Measurements from ENCODE around the gene COL16A1. TPM values are rescaled to one million over a fixed set of nuclear protein-coding genes. Genes with fewer than 3 reads are reported as not detected.

Gene COL16A1
- polyA plus RNA-seq, 1 of the 3 experiments (the other 2 are of a cell fraction): 10.4 TPM

DNA sequence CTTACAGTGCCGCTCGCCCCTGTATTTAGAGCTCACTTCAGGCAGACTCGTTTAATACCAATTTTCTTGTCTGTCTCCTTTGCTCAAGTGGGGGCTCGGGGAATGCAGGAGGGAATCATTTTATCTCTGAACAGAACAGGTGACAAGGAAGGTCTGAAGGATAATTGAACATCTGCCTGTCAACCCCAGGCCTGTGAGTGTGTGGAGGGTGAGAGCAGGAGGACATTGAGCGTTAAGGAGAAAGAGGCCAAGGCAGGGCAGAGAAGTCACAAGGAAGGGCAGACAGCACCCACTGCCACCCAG lies 49.4 kb downstream of the COL16A1 start:
- peaks cover 0 to 3% of the 10 kb centered on the region in 2 experiments for H3K36me3 ChIP-seq (replicated peaks in 1 of 2; ENCODE audit: control insufficient read depth in 1 of 2, insufficient read depth in 2 of 2, low read length in 1 of 2)
- no peaks in the 10 kb centered on the region for H3K9me2 ChIP-seq
- no peak overlapping the region for H3K27ac ChIP-seq (ENCODE audit: low read depth in 2 of 2, low read length in 1 of 2)
- DNase-seq: no peak
- no peaks in the 10 kb centered on the region for H3K79me2 ChIP-seq (ENCODE audit: insufficient read depth)
- no peak overlapping the region for H3K4me3 ChIP-seq (ENCODE audit: low read depth in 2 of 2, low read length in 1 of 2)
- no peak overlapping the region for H3K4me2 ChIP-seq
- WGBS (ENCODE audit: low lambda C conversion rate): 91% methylated on average over 5 of the region's 5 CpGs
- peaks cover 0 to 10% of the 10 kb centered on the region in 2 experiments; a peak in 2 of 4 replicates for H3K4me1 ChIP-seq (ENCODE audit: control insufficient read depth in 1 of 2, insufficient read depth in 2 of 2, low read depth in 1 of 2, low read length in 1 of 2)
- no peaks in the 10 kb centered on the region for H4K20me1 ChIP-seq (ENCODE audit: insufficient read depth)
- no peak for TF ChIP-seq RCOR1 (IDR thresholded peaks at IDR 0.05; ENCODE audit: low read length)
- TF ChIP-seq SMC3 (IDR thresholded peaks at IDR 0.05; ENCODE audit: low read depth, low read length): no peak
- no peak for TF ChIP-seq FOXJ3 (CRISPR knock-in tag; IDR thresholded peaks at IDR 0.05)
- TF ChIP-seq CHD2 (IDR thresholded peaks at IDR 0.05; ENCODE audit: low read length, partially characterized antibody): no peak
- no peak for TF ChIP-seq TCF12 (IDR thresholded peaks at IDR 0.05)
- no peak for TF ChIP-seq MEF2A (IDR thresholded peaks at IDR 0.05; ENCODE audit: borderline replicate concordance, low read depth)
- TF ChIP-seq, protein P1, sequence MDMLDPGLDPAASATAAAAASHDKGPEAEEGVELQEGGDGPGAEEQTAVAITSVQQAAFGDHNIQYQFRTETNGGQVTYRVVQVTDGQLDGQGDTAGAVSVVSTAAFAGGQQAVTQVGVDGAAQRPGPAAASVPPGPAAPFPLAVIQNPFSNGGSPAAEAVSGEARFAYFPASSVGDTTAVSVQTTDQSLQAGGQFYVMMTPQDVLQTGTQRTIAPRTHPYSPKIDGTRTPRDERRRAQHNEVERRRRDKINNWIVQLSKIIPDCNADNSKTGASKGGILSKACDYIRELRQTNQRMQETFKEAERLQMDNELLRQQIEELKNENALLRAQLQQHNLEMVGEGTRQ (IDR thresholded peaks at IDR 0.05; ENCODE audit: borderline replicate concordance, low read depth, low read length): no peak
- no peak for TF ChIP-seq ELF1 (IDR thresholded peaks at IDR 0.05)
- TF ChIP-seq, protein P2, sequence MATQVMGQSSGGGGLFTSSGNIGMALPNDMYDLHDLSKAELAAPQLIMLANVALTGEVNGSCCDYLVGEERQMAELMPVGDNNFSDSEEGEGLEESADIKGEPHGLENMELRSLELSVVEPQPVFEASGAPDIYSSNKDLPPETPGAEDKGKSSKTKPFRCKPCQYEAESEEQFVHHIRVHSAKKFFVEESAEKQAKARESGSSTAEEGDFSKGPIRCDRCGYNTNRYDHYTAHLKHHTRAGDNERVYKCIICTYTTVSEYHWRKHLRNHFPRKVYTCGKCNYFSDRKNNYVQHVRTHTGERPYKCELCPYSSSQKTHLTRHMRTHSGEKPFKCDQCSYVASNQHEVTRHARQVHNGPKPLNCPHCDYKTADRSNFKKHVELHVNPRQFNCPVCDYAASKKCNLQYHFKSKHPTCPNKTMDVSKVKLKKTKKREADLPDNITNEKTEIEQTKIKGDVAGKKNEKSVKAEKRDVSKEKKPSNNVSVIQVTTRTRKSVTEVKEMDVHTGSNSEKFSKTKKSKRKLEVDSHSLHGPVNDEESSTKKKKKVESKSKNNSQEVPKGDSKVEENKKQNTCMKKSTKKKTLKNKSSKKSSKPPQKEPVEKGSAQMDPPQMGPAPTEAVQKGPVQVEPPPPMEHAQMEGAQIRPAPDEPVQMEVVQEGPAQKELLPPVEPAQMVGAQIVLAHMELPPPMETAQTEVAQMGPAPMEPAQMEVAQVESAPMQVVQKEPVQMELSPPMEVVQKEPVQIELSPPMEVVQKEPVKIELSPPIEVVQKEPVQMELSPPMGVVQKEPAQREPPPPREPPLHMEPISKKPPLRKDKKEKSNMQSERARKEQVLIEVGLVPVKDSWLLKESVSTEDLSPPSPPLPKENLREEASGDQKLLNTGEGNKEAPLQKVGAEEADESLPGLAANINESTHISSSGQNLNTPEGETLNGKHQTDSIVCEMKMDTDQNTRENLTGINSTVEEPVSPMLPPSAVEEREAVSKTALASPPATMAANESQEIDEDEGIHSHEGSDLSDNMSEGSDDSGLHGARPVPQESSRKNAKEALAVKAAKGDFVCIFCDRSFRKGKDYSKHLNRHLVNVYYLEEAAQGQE (IDR thresholded peaks at IDR 0.05; ENCODE audit: low read depth, low read length): no peak
- no peak for TF ChIP-seq JUND (IDR thresholded peaks at IDR 0.05)
- no peak for TF ChIP-seq NRF1 (IDR thresholded peaks at IDR 0.05; ENCODE audit: low read depth, low read length)
- no peak for TF ChIP-seq GABPA (IDR thresholded peaks at IDR 0.05; ENCODE audit: low read depth)
- TF ChIP-seq, protein P3, sequence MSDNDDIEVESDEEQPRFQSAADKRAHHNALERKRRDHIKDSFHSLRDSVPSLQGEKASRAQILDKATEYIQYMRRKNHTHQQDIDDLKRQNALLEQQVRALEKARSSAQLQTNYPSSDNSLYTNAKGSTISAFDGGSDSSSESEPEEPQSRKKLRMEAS (IDR thresholded peaks at IDR 0.05; ENCODE audit: low read depth): no peak
- TF ChIP-seq, protein P4, sequence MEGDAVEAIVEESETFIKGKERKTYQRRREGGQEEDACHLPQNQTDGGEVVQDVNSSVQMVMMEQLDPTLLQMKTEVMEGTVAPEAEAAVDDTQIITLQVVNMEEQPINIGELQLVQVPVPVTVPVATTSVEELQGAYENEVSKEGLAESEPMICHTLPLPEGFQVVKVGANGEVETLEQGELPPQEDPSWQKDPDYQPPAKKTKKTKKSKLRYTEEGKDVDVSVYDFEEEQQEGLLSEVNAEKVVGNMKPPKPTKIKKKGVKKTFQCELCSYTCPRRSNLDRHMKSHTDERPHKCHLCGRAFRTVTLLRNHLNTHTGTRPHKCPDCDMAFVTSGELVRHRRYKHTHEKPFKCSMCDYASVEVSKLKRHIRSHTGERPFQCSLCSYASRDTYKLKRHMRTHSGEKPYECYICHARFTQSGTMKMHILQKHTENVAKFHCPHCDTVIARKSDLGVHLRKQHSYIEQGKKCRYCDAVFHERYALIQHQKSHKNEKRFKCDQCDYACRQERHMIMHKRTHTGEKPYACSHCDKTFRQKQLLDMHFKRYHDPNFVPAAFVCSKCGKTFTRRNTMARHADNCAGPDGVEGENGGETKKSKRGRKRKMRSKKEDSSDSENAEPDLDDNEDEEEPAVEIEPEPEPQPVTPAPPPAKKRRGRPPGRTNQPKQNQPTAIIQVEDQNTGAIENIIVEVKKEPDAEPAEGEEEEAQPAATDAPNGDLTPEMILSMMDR (IDR thresholded peaks at IDR 0.05): no peak
- TF ChIP-seq, protein P5, sequence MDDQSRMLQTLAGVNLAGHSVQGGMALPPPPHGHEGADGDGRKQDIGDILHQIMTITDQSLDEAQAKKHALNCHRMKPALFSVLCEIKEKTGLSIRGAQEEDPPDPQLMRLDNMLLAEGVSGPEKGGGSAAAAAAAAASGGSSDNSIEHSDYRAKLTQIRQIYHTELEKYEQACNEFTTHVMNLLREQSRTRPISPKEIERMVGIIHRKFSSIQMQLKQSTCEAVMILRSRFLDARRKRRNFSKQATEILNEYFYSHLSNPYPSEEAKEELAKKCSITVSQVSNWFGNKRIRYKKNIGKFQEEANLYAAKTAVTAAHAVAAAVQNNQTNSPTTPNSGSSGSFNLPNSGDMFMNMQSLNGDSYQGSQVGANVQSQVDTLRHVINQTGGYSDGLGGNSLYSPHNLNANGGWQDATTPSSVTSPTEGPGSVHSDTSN (IDR thresholded peaks at IDR 0.05): no peak
- no peak for TF ChIP-seq YY1 (IDR thresholded peaks at IDR 0.05; ENCODE audit: low read depth)
- no peak for TF ChIP-seq POLR2AphosphoS5 (IDR thresholded peaks at IDR 0.05; ENCODE audit: low read depth, low read length)
- no peak for TF ChIP-seq MXI1 (IDR thresholded peaks at IDR 0.05; ENCODE audit: low read depth, low read length)
- TF ChIP-seq SIN3A (IDR thresholded peaks at IDR 0.05; ENCODE audit: borderline replicate concordance, low read depth, low read length): no peak
- TF ChIP-seq RAD21 (IDR thresholded peaks at IDR 0.05; ENCODE audit: low read length): no peak
- ChIA-PET CTCF (interaction anchor here (1.0 to 1.7 kb wide), 3 partner anchors 8 to 10 kb away, joined by 3 to 5 read pairs (median 3); no protein-coding TSS in a partner anchor), POLR2A (interaction anchor here (0.6 kb wide), 1 partner anchor 281 kb away, joined by 3 read pairs; no protein-coding TSS in a partner anchor)
- H2AFZ ChIP-seq (ENCODE audit: low read depth): no peak overlapping the region
- no peaks in the 10 kb centered on the region for H3K27me3 ChIP-seq (ENCODE audit: insufficient read depth)
- H3F3A ChIP-seq (replicated peaks; ENCODE audit: insufficient read depth): no peaks in the 10 kb centered on the region
- no peak overlapping the region for H3K9ac ChIP-seq
- H3K9me3 ChIP-seq: no peaks in the 10 kb centered on the region

Measured in SK-N-SH (cell line).